Measurements from ENCODE around the gene SLFN12L. TPM values are rescaled to one million over a fixed set of nuclear protein-coding genes. Genes with fewer than 3 reads are reported as not detected.
"Not testable (repeated sequence)": the region's sequence is repeated elsewhere in the genome, so short reads cannot be mapped to it uniquely, and the experiment has no call there.

The SLFN12L gene
- total and polyA plus RNA-seq, 2 experiments from 2014 or later = not detected

- Histone ChIP-seq H3K27ac (no peak overlapping the region), H3K36me3 (no peaks in the 10 kb centered on the region), H3K27me3 (peaks cover 32% of the 10 kb centered on the region), H3K4me3 (no peak overlapping the region), H3K9me3 (ENCODE audit: low read depth) (no peaks in the 10 kb centered on the region), H3K4me1 (ENCODE audit: low read depth) (no peaks in the 10 kb centered on the region)
- DNase-seq (ENCODE audit: low read depth in 1 of 2, low spot score in 1 of 2) = no peak
- no peak for TF ChIP-seq CTCF (IDR thresholded peaks at IDR 0.05; ENCODE audit: low read depth, low read length)
Measured at GRCh38 chr17:35515027-35515426, 22.5 kb downstream of the SLFN12L start.

GRCh38 chr17:35514564-35514963, 22.9 kb downstream of the SLFN12L start:
- H3K27ac ChIP-seq = no peak overlapping the region
- no peak for DNase-seq (ENCODE audit: low read depth in 1 of 2, low spot score in 1 of 2)
- no peak overlapping the region for H3K4me3 ChIP-seq
- H3K27me3 ChIP-seq = peaks cover 28% of the 10 kb centered on the region
- no peaks in the 10 kb centered on the region for H3K36me3 ChIP-seq
- no peaks in the 10 kb centered on the region for H3K4me1 ChIP-seq (ENCODE audit: low read depth)
- no peaks in the 10 kb centered on the region for H3K9me3 ChIP-seq (ENCODE audit: low read depth)
- TF ChIP-seq CTCF (IDR thresholded peaks at IDR 0.05; ENCODE audit: low read depth, low read length) = no peak

- Histone ChIP-seq H3K36me3 (no peaks in the 10 kb centered on the region), H3K27ac (no peak overlapping the region), H3K4me1 (ENCODE audit: low read depth) (no peaks in the 10 kb centered on the region), H3K9me3 (ENCODE audit: low read depth) (no peaks in the 10 kb centered on the region), H3K27me3 (peaks cover 12% of the 10 kb centered on the region), H3K4me3 (no peak overlapping the region)
- no peak for DNase-seq (ENCODE audit: low read depth in 1 of 2, low spot score in 1 of 2)
- TF ChIP-seq CTCF (IDR thresholded peaks at IDR 0.05; ENCODE audit: low read depth, low read length) = no peak
Measured at GRCh38 chr17:35510052-35510451, 27.4 kb downstream of the SLFN12L start.

GRCh38 chr17:35507714-35508113, 29.8 kb downstream of the SLFN12L start:
- peaks cover 12% of the 10 kb centered on the region for H3K27me3 ChIP-seq

GRCh38 chr17:35499548-35499947, 37.9 kb downstream of the SLFN12L start:
- peaks cover 78% of the 10 kb centered on the region for H3K27me3 ChIP-seq

More at GRCh38 chr17:35507714-35508113, 29.8 kb downstream of the SLFN12L start:
- not testable (repeated sequence) for H3K27ac ChIP-seq; H3K4me1 ChIP-seq (ENCODE audit: low read depth); H3K36me3 ChIP-seq; H3K4me3 ChIP-seq; DNase-seq (ENCODE audit: low read depth in 1 of 2, low spot score in 1 of 2); H3K9me3 ChIP-seq (ENCODE audit: low read depth)

More at GRCh38 chr17:35499548-35499947, 37.9 kb downstream of the SLFN12L start:
- Histone ChIP-seq H3K9me3 (ENCODE audit: low read depth) (no peaks in the 10 kb centered on the region), H3K27ac (no peak overlapping the region), H3K4me1 (ENCODE audit: low read depth) (no peaks in the 10 kb centered on the region), H3K4me3 (no peak overlapping the region), H3K36me3 (no peaks in the 10 kb centered on the region)
- no peak for DNase-seq (ENCODE audit: low read depth in 1 of 2, low spot score in 1 of 2)
- TF ChIP-seq CTCF (IDR thresholded peaks at IDR 0.05; ENCODE audit: low read depth, low read length) = no peak

All from cardiac muscle cell (in vitro differentiated cells and primary cell).